Lower lobe of right lung (tissue), 2 donors: ENCODE data around the gene ACOXL. TPM values are rescaled to one million over a fixed set of nuclear protein-coding genes. Genes with fewer than 3 reads are reported as not detected.

Experiments
- ATAC-seq, 2 donors: fragments of 200-7000 bp; cut with Tn5 transposase; one replicate each; pipeline ENCODE4 v1.9.1; 2020 to 2022; ENCODE audit warnings: mild to moderate bottlenecking in 2 of 2, moderate library complexity in 2 of 2
- DNase-seq: peaks from one replicate; pipeline ENCODE4 v3.0.0-alpha.2; 2020
- H3K27ac ChIP-seq: fragments of 200-600 bp; one replicate; pipeline ENCODE4 v1.8.0; 2022
- H3K27me3 ChIP-seq: fragments of 200-600 bp; one replicate; pipeline ENCODE4 v1.8.0; 2022; ENCODE audit warnings: low read depth
- H3K36me3 ChIP-seq: fragments of 200-600 bp; one replicate; pipeline ENCODE4 v1.8.0; 2022; ENCODE audit warnings: mild to moderate bottlenecking
- H3K4me1 ChIP-seq: fragments of 200-600 bp; one replicate; pipeline ENCODE4 v1.8.0; 2022
- H3K4me3 ChIP-seq: fragments of 200-600 bp; one replicate; pipeline ENCODE4 v1.8.0; 2022; ENCODE audit warnings: mild to moderate bottlenecking
- H3K9me3 ChIP-seq: fragments of 200-600 bp; one replicate; pipeline ENCODE4 v1.8.0; 2022
- CTCF ChIP-seq: fragments of 200-600 bp; IDR thresholded peaks from one replicate; pipeline ENCODE4 v1.8.0; 2022; ENCODE audit warnings: antibody characterized with exemption, mild to moderate bottlenecking
- intact Hi-C: fragments of 100-400 bp; cut with DNase I; formaldehyde crosslinking; loops from one replicate; pipeline ENCODE4 v1.11.0; 2022
- total RNA-seq: library from RNA; stranded (reverse); fragmentation: NEBNext Ultra II Directional; extraction: Animal tissue kit (Norgen Biotek cat#: 25700); gene quantifications from one replicate; pipeline ENCODE4 v1.2.1, GENCODE V29; 2021
- donor health status: DM: no; HTN: yes; CAD: no; lungs with severe emphysema.

The ACOXL gene
- total RNA-seq, 1 donor from 2014 or later: 38.5 TPM

DNA sequence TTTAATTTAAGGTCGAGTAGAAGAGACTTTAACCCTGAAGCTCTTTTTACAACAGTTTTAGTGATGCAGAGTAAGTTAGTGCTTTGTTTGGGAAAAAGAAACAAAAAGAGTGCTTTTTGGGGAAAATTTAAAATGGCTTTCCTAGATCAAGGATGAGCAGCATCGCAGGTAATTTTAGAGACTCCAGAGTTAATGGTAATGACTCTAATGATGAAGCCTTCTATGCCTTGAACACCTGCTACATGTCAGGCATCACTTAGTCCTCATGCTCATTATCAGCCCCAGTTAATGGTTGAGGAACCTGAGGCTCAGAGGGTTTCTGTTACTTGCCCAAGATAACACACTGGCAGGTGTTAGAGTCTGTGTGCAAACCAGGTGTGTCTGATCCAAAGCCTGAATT, 167.8 kb downstream of the ACOXL start:
- intact Hi-C loops: no loop called here
- no peaks in the 10 kb centered on the region for H3K36me3 ChIP-seq
- H3K27ac ChIP-seq: no peak overlapping the region
- no peak for DNase-seq
- H3K4me3 ChIP-seq: no peak overlapping the region
- no peaks in the 10 kb centered on the region for H3K4me1 ChIP-seq
- ATAC-seq: no peak
- no peaks in the 10 kb centered on the region for H3K27me3 ChIP-seq
- no peaks in the 10 kb centered on the region for H3K9me3 ChIP-seq
- TF ChIP-seq CTCF: no peak

DNA sequence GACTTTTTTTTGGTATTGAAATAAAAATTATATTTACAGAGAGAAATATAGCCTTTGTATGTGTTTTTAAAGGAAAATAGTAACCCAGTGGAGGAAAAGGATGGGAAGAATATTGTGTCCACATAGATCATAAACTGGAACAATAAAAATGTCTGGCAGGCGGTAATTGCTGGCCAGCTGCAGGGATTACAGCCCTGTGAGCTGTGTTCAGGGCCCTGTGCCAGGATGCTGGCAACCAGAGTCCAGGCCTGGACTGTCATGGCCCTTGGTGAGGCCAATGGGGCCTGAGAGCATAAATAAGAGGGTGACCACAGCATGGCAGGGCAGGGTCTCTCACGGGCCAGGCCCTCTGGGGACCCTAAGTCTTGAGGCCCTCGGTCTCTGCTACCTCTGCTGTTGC, 171.2 kb downstream of the ACOXL start:
- H3K4me1 ChIP-seq: no peaks in the 10 kb centered on the region
- H3K36me3 ChIP-seq: no peaks in the 10 kb centered on the region
- intact Hi-C loops: no loop called here
- H3K27ac ChIP-seq: no peak overlapping the region
- TF ChIP-seq CTCF: no peak
- H3K27me3 ChIP-seq: no peaks in the 10 kb centered on the region
- no peak overlapping the region for H3K4me3 ChIP-seq
- H3K9me3 ChIP-seq: no peaks in the 10 kb centered on the region
- DNase-seq: no peak
- peak in 1 of 2 donors; percentile 28 for ATAC-seq

- Histone ChIP-seq H3K27ac (no peak overlapping the region), H3K9me3 (no peaks in the 10 kb centered on the region), H3K4me1 (no peaks in the 10 kb centered on the region), H3K36me3 (no peaks in the 10 kb centered on the region), H3K4me3 (no peak overlapping the region), H3K27me3 (no peaks in the 10 kb centered on the region)
- intact Hi-C loops: no loop called here
- ATAC-seq (no peak), DNase-seq (no peak)
- TF ChIP-seq CTCF: no peak
Observed at GRCh38 chr2:110904116-110904778, 171.9 kb downstream of the ACOXL start.

DNA sequence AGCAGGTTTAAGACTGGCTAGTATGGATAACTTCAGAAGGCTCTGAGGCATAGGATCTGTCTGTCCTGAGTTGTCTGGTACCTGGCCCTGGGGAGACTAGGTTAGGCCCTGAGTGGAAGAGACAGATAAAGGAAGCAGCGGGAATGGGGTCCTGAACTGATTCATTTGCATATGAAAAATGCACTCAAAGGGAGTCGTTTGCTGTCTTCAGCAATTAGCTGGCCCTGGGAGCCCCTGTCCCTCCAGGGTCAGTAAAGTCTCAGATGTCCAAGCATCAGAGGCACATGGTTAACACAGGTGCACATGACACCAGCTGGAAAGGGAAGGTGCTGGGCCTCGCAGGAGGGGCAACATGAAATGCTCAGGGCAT, 172.4 kb downstream of the ACOXL start:
- ATAC-seq (no peak), DNase-seq (no peak)
- Histone ChIP-seq H3K4me3 (no peak overlapping the region), H3K27ac (no peak overlapping the region), H3K9me3 (no peaks in the 10 kb centered on the region), H3K36me3 (no peaks in the 10 kb centered on the region), H3K27me3 (no peaks in the 10 kb centered on the region), H3K4me1 (no peaks in the 10 kb centered on the region)
- intact Hi-C loops: no loop called here
- TF ChIP-seq CTCF: no peak

- Histone ChIP-seq H3K27ac (no peak overlapping the region), H3K36me3 (no peaks in the 10 kb centered on the region), H3K27me3 (no peaks in the 10 kb centered on the region), H3K9me3 (no peaks in the 10 kb centered on the region), H3K4me1 (no peaks in the 10 kb centered on the region), H3K4me3 (no peak overlapping the region)
- intact Hi-C loops: no loop called here
- DNase-seq: no peak
- no peak for ATAC-seq
- no peak for TF ChIP-seq CTCF
Observed at GRCh38 chr2:110905217-110905616, 172.8 kb downstream of the ACOXL start.
